Inferior parietal cortex (tissue), 1 donor: Measurements from ENCODE around the gene RASA3.
"Not testable (repeated sequence)": the region's sequence is repeated elsewhere in the genome, so short reads cannot be mapped to it uniquely, and the experiment has no call there.

Experiments
- DNase-seq: peaks from one replicate; pipeline ENCODE4 v3.0.0-alpha.2; 2016; ENCODE audit errors: extremely low spot score

RASA3 gene

DNA sequence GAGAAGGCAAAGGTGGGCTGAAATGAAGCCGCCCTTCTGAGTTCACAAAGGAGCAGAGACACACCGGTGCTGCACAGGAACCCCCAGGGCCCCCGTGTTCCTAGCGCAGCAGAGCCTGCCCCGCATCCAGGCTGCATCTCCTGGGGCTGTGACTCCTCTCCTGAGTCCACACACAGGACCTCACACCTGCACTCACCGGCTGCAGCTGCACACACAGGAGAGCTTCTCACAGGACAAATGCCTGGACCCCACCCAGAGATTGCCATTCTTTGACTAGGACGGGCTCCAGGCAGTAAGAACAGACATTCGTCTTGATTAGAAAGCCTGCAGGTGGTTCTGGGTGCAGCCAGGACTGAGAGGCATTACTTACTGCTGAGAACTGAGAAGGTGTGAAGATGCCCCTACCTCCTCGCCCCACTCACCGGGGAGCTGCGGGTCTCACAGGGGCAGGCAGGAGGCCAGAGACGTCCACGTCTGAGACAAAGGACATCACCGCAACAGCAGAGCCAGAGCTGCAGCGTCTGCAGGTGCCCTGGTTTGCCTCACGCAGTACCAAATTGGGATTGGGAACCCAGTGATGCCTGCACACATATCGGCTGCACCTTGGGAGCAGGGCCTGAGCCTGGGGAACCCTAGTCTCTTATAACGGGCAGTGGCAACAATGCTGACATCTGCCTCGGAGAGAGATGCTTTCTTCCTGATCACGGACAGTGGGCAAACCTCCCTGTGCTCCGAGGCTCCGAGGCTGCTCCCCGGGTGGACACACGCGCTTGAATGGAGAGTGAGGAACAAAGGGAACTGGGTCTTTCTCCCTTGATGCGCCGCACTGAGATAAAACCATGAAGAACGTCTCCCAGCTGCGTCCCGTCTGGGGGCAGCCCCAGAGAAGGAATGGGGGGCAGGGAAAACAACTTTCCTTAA lies 50.4 kb downstream of the RASA3 start:
- no peak for DNase-seq

GRCh38 chr13:114080739-114081561 lies 51.5 kb downstream of the RASA3 start:
- DNase-seq, result no peak

DNA sequence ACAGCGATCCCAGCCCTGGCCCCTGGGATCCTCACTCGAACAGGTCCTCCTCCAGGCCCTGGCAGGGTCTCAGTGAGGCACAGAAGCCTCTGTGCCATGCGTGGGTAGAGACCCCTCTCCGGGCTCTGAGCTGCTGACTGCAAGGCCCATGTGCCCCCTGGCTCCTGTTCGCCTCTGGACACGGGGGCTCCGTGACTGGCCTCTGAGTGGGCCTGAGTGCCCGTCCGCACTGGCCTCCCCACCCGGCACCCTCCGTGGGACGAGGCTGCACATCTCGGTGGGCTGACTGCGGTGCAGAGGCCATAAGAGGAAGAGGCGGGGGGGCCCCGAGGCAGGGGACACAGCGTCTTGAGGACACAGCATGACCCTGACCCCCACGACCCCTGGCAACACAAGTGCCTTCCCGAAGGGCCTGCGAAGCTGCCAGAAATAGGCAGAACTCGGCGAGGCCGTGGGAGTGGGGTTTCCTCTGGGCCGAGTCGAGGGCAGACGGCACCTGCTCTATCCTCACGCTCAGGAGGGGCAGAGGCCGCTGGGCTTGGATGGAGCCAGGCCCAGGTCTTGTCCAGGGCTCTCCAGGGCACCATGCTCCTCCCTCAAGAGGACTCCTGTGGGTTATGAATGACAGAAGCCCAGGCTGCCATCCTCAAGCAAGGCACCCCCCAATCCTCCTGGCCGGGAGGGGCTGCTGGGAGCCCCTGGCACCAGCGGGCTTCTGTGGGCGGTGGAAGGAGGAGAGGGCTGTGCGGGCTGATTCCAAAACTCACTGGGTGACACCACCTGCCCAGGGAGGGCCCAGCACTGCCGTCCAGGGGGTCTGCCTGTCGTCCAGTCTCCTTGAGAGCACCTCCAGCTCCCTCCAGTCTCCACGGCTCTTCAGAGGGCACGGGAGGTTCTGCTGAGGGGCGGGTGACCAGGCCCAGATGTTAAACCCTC lies 52.6 kb downstream of the RASA3 start:
- DNase-seq, result no peak

GRCh38 chr13:114078461-114079451 lies 53.7 kb downstream of the RASA3 start:
- DNase-seq, result no peak

DNA sequence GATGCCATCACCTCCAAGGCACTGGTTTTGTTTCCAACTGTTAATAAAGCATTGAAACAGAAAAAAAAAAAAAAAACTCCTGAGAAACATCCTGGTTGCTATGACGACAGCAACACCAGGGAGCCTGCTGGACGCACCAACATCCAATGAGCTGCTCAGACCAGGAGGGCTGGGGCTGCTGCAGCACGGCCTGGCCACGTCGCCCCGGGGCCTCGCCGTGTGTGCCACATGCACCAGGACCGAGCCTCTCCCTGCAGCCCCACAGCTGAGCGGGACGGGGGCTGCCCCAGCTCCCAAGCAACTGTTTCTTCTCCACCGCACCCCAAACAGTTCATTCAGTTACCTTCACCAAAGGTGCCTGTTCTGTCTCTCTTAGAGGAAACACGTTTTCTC lies 54.5 kb downstream of the RASA3 start:
- no peak for DNase-seq

GRCh38 chr13:114077099-114077932 lies 55.1 kb downstream of the RASA3 start:
- DNase-seq, result no peak

GRCh38 chr13:114076329-114077090 lies 55.9 kb downstream of the RASA3 start:
- DNase-seq, result no peak

- DNase-seq, result not testable (repeated sequence)
Measured at GRCh38 chr13:114075811-114076210, 56.6 kb downstream of the RASA3 start.

DNA sequence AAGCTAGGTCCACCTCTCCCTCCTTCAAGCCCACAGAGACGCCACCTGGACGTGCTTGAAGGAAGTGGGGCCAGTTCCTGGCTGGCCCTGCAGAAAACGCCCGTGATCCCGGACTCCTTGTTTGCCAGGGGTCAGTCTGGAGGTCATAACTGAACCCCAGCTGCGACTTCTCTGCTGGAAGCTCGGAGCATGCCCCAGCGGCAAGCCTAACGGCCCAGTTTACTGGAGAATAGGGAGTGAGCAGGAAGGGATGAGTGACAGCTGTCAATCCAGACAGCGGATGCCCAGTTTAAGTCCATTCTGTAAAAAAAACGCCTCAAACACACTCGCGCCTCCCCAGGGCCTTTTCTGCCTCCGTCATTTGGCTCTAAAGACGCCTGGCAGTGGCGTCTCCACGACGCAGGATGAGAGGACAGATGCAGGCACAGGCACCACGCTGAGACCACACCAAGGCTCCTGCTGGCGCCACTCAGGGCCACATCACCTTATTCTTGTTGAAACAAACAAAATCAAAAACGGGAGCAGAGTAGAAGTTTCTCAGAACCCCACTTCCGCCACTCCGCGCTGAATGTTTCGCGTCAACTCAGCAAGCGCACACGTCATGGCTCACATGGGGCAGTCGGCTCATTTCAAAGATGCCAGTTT lies 57.6 kb downstream of the RASA3 start:
- no peak for DNase-seq

DNA sequence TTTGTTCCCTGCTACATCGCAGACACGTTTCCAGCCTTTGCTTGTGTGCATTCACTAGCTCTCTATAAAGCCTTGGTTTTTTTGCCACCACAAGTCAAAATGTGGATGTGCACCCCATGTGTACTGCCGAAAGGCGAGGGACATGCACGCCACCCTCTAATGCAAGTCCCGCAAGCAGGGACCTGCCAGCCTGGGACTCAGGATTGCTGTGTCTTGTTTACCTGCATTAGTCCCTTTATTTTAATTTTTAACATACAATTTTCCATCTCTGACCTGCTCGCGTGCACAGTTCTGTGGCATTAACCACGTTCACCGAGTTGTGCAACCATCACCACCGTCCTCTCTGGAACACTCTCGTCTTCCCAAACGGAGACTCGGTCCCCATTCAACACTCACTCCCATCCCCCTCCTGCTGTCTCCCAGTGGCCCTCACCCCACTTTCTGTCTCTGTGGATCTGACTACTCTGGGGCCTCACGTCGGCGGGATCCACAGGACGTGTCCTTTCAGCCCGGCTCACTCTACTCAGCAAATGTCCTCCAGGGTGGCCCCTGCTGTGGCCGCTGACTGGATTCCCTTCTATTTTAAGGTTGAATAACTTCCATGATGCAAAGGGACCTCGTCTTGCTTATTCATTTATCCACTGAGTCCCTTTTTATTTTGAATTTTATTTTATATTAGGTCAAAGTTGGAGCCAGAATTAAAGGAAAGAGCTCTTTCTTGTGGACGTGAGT lies 58.4 kb downstream of the RASA3 start:
- no peak for DNase-seq

DNA sequence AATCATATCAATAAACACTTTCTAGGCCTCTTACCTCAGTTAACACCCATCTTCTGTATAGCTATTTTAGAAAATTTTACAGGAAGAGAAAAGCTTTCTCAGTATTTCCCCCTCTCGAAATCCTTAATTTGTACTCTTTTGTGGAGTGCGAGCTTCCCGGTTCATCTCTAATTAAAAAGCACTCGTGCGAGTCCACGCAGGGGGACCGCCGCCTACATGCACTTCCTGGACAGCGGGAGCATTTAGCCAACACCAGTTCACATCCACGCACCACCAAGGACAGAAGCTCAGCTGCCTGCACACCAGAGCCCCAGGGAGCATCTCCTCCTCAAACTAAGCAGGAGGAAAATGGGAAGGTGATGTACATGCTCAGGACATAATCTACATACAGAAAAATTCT lies 60.0 kb downstream of the RASA3 start:
- DNase-seq, result no peak

DNA sequence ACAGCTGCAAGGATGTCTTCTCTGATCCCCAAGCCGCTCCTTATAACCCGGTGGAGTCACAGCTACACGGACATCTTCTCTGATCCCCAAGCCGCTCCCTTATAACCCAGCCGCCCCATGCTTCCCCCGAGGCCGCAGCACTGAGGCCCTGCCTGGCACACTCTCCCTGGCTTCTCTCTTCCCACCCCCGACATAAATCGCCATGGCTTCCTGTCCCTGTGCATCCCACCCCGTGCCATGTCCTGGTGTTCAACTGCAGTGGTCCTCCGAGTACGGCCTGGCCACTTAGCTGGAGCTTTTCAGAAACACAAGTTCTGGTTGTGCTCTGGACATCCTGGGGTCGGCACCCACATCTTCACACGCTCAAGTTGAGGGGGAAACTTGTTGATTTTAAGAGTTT lies 60.4 kb downstream of the RASA3 start:
- no peak for DNase-seq

GRCh38 chr13:114071410-114071809 lies 61.0 kb downstream of the RASA3 start:
- no peak for DNase-seq

GRCh38 chr13:114070098-114070799 lies 62.2 kb downstream of the RASA3 start:
- no peak for DNase-seq

DNA sequence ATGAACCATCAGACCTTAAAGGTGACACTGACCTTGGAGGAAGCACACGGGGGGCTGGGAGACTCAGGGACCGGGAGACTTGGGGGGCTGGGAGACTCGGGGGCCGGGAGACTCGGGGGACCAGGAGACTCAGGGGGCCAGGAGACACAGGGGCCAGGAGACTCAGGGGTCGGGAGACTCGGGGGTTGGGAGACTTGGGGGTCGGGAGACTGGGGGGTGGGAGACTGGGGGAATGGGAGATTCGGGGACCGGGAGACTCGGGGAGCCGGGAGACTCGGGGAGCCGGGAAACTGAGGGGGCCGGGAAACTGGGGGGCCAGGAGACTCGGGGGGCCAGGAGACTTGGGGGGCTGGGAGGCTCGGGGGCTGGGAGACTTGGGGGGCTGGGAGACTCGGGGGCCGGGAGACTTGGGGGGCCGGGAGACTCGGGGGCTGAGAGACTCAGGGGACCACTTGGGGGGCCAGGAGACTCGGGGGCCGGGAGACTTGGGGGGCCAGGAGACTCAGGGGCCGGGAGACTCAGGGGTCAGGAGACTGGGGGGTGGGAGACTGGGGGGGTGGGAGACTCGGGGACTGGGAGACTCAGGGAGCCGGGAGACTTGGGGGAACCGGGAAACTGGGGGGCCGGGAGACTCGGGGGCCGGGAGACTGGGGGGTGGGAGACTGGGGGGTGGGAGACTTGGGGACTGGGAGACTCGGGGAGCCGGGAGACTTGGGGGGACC lies 62.9 kb downstream of the RASA3 start:
- DNase-seq, result no peak

DNA sequence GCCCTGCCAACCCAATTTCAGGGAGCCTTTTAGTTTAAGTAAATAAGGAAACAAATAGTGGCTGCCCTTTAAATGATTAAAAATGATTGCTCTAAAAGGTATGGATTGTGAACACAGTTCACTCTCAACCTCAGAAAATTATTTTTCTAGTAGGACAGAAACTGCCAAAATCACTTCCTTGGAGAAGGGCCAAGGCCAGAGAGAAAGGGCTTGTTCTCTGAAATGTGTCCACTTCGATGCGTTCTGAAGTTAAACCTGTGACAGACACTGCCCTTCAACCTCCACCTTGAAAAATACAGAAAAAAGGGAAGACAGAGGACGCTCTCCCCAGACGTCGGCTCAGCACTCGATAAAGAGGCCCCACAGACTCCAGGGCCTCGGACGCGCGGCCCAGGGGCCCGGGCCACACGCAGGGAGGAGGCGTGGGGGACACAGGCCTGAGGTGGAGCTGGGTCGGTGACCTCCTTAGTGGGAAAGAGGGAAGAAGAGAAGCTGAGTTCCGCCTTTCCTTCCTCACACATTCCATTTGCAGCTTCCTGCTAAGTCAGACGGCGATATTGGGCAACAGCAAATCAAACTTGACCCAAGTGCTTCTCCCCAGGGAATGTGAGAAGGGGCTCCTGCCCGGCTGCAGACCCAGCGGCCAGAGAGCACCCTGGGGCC lies 63.6 kb downstream of the RASA3 start:
- no peak for DNase-seq
